HG03442 (cell line): ENCODE results near the gene SLC7A4.
"Not testable (repeated sequence)": the region's sequence is repeated elsewhere in the genome, so short reads cannot be mapped to it uniquely, and the experiment has no call there.

Experiments used
- ATAC-seq: cut with Tn5 transposase; IDR thresholded peaks from one replicate; pipeline ENCODE4 v1.9.1; 2021; ENCODE audit warnings: mild to moderate bottlenecking, moderate library complexity; ENCODE audit not compliant: unreplicated experiment

SLC7A4 gene

GRCh38 chr22:21064917-21065864, 32.8 kb upstream of the SLC7A4 start:
- ATAC-seq, result no peak

- not testable (repeated sequence) for ATAC-seq
Observed at GRCh38 chr22:21064425-21064824, 32.1 kb upstream of the SLC7A4 start.

GRCh38 chr22:21061660-21062321, 29.4 kb upstream of the SLC7A4 start:
- not testable (repeated sequence) for ATAC-seq

- not testable (repeated sequence) for ATAC-seq
Observed at GRCh38 chr22:21060363-21060762, 28.0 kb upstream of the SLC7A4 start.

GRCh38 chr22:21055880-21056319, 23.5 kb upstream of the SLC7A4 start:
- ATAC-seq, result no peak

- ATAC-seq, result no peak
Observed at GRCh38 chr22:21055564-21055834, 23.1 kb upstream of the SLC7A4 start.

GRCh38 chr22:21054714-21055563, 22.6 kb upstream of the SLC7A4 start:
- ATAC-seq, result no peak

- ATAC-seq, result no peak
Observed at GRCh38 chr22:21054046-21054713, 21.8 kb upstream of the SLC7A4 start.

- no peak for ATAC-seq
Observed at GRCh38 chr22:21052715-21053459, 20.5 kb upstream of the SLC7A4 start.

GRCh38 chr22:21051831-21052400, 19.6 kb upstream of the SLC7A4 start:
- ATAC-seq, result no peak

- ATAC-seq, result no peak
Observed at GRCh38 chr22:21051145-21051830, 18.9 kb upstream of the SLC7A4 start.

- ATAC-seq, result not testable (repeated sequence)
Observed at GRCh38 chr22:21048965-21049364, 16.6 kb upstream of the SLC7A4 start.

- ATAC-seq, result not testable (repeated sequence)
Observed at GRCh38 chr22:21048448-21048847, 16.1 kb upstream of the SLC7A4 start.

GRCh38 chr22:21047730-21048129, 15.4 kb upstream of the SLC7A4 start:
- no peak for ATAC-seq

- no peak for ATAC-seq
Observed at GRCh38 chr22:21047035-21047661, 14.8 kb upstream of the SLC7A4 start.

GRCh38 chr22:21045585-21046294, 13.4 kb upstream of the SLC7A4 start, which contains the start of gene LRRC74B:
LRRC74B (plus strand) TSS chr22:21045946; CDS start chr22:21045987, 41 bp downstream.
- ATAC-seq, result peak; percentile 59

GRCh38 chr22:21044931-21045584, 12.7 kb upstream of the SLC7A4 start:
- ATAC-seq, result no peak
